GM12878 (cell line): ENCODE measurements around the gene HTATIP2. TPM values are rescaled to one million over a fixed set of nuclear protein-coding genes. Genes with fewer than 3 reads are reported as not detected.

Experiments used
- ATAC-seq: fragments of 200-7000 bp; cut with Tn5 transposase; 3 replicates; pipeline ENCODE4 v1.9.1; 2020; ENCODE audit warnings: mild to moderate bottlenecking, moderate library complexity
- BruUV-seq: library from RNA; stranded (reverse); fragments of 400-500 nt; replicated peaks from 2 replicates; lab custom pipeline; 2021; lab: Mats Ljungman, UMichigan
- CTCF ChIA-PET: fragments of 300-600 bp; sonication (Branson Sonifier 250); formaldehyde crosslinking; extraction: SDS; loops from one replicate; lab custom pipeline; 2021; ENCODE audit warnings: inconsistent platforms; lab: Yijun Ruan, JAX
- POLR2A ChIA-PET: fragments of 350-600 bp; formaldehyde crosslinking; extraction: SDS; loops from one replicate; lab custom pipeline; 2021; ENCODE audit warnings: inconsistent platforms; lab: Charles Lee
- RAD21 ChIA-PET: fragments of 300-600 bp; sonication (Branson Sonifier 250); formaldehyde crosslinking; loops from one replicate; lab custom pipeline; 2023; ENCODE audit warnings: antibody characterized with exemption; ENCODE audit not compliant: unreplicated experiment; lab: Charles Lee
- SMC1A ChIA-PET: fragments of 300-600 bp; sonication (Branson Sonifier 250); formaldehyde crosslinking; loops from one replicate; lab custom pipeline; 2023; ENCODE audit not compliant: unreplicated experiment, uncharacterized antibody; lab: Charles Lee
- DNase-seq: peaks from one replicate; pipeline ENCODE4 v3.0.0-alpha.2; 2011; ENCODE audit warnings: low read depth, low spot score
- FAIRE-seq: peaks from 3 replicates; lab custom pipeline; 2011; peaks lifted over from hg19 to GRCh38; lab: Jason Lieb, UNC
- H2AFZ ChIP-seq: 2 replicates; pipeline ENCODE4 v1.6.0; 2011; ENCODE audit warnings: low read depth, low read length, control low read depth; ENCODE audit not compliant: control insufficient read depth
- H3K27ac ChIP-seq: 2 replicates; pipeline ENCODE4 v1.5.1; 2011; ENCODE audit warnings: control low read depth; ENCODE audit not compliant: control insufficient read depth, insufficient read depth
- H3K27me3 ChIP-seq, 2 experiments: replicated peaks in 1 of 2; 2 replicates each; pipeline versions ENCODE4 v1.6.0 to v1.6.1; 2011; ENCODE audit warnings: low read length in 1 of 2; ENCODE audit not compliant: control insufficient read depth in 2 of 2, insufficient read depth in 2 of 2
- H3K36me3 ChIP-seq, 2 experiments: 2 replicates each; pipeline ENCODE4 v1.5.1; 2011; ENCODE audit warnings: low read length in 1 of 2; ENCODE audit not compliant: control insufficient read depth in 2 of 2, insufficient read depth in 2 of 2
- H3K4me1 ChIP-seq: 2 replicates; pipeline ENCODE4 v1.6.1; 2011; ENCODE audit warnings: mild to moderate bottlenecking, low read length, moderate library complexity, mixed read lengths; ENCODE audit not compliant: control insufficient read depth, insufficient read depth
- H3K4me2 ChIP-seq: 2 replicates; pipeline ENCODE4 v1.6.0; 2011; ENCODE audit warnings: control low read depth; ENCODE audit not compliant: control insufficient read depth, insufficient read depth
- H3K4me3 ChIP-seq: fragments of 200-600 bp; sonication (generic); 2 replicates; pipeline ENCODE4 v1.5.1; 2016
- H3K79me2 ChIP-seq: 2 replicates; pipeline ENCODE4 v1.6.0; 2011; ENCODE audit warnings: low read length; ENCODE audit not compliant: control insufficient read depth, insufficient read depth
- H3K9ac ChIP-seq: 2 replicates; pipeline ENCODE4 v1.8.0; 2011; ENCODE audit warnings: low read length, control low read depth, mixed read lengths; ENCODE audit not compliant: control insufficient read depth, insufficient read depth
- H3K9me3 ChIP-seq: replicated peaks from 3 replicates; pipeline ENCODE4 v1.5.1; 2011; ENCODE audit warnings: mild to moderate bottlenecking, low read length; ENCODE audit not compliant: control insufficient read depth, insufficient read depth
- H4K20me1 ChIP-seq: 2 replicates; pipeline ENCODE4 v1.6.0; 2011; ENCODE audit not compliant: control insufficient read depth, insufficient read depth
- CTCF ChIP-seq, 3 experiments: IDR thresholded peaks in 2 of 3; conservative IDR thresholded peaks in 1 of 3; 2 replicates each; pipeline ENCODE4 v1.5.1; 2011; ENCODE audit warnings: low read depth in 3 of 3, low read length in 3 of 3, mild to moderate bottlenecking in 3 of 3, control low read depth in 2 of 3, moderate library complexity in 2 of 3, inconsistent platforms in 1 of 3, mixed read lengths in 1 of 3; ENCODE audit not compliant: control insufficient read depth in 2 of 3, insufficient read depth in 1 of 3; ENCODE audit errors: extremely low read depth in 1 of 3
- NFYA ChIP-seq: IDR thresholded peaks from 2 replicates; pipeline ENCODE4 v1.6.1; 2011; ENCODE audit warnings: low read depth, mild to moderate bottlenecking, low read length, improper control_type of control experiment, borderline replicate concordance
- POLR2A ChIP-seq: IDR thresholded peaks from 2 replicates; pipeline ENCODE4 v1.6.1; 2011; ENCODE audit warnings: low read depth, mild to moderate bottlenecking, low read length
- SIX5 ChIP-seq: IDR thresholded peaks from 2 replicates; pipeline ENCODE4 v1.6.1; 2011; ENCODE audit warnings: mild to moderate bottlenecking, low read depth, low read length, moderate library complexity; ENCODE audit not compliant: severe bottlenecking
- SRF ChIP-seq, 2 experiments: IDR thresholded peaks; 2 replicates each; pipeline ENCODE4 v1.6.1; 2011; ENCODE audit warnings: low read depth in 2 of 2, low read length in 2 of 2, mild to moderate bottlenecking in 1 of 2, moderate library complexity in 1 of 2
- TCF7 ChIP-seq: IDR thresholded peaks from 2 replicates; pipeline ENCODE4 v1.6.1; 2014; ENCODE audit warnings: antibody characterized with exemption, borderline replicate concordance
- ZNF207 ChIP-seq: fragments of 450-650 bp; IDR thresholded peaks from 2 replicates; pipeline ENCODE4 v1.6.1; 2014; ENCODE audit warnings: antibody characterized with exemption, mild to moderate bottlenecking, borderline replicate concordance
- WGBS: methylation state at CpG from one replicate; pipeline ENCODE4 v1.1.6; 2016; ENCODE audit warnings: low lambda C conversion rate; ENCODE audit not compliant: insufficient replicate concordance, insufficient coverage; ENCODE audit errors: missing lambda C conversion rate; 5-methylcytosine and 5-hydroxymethylcytosine counted together
- in situ Hi-C: fragments of 300-500 bp; cut with MboI; formaldehyde crosslinking; loops from 9 replicates; pipeline ENCODE4 v1.14.3; 2018; ENCODE audit warnings: mixed read lengths
- intact Hi-C: fragments of 100-400 bp; cut with micrococcal nuclease; formaldehyde crosslinking; loops from one replicate; pipeline ENCODE4 v1.14.2; 2022; ENCODE audit not compliant: unreplicated experiment
- polyA plus RNA-seq, 11 experiments: library from polyadenylated mRNA; depleted of rRNA in 4 of 11; unstranded in 6 of 11; stranded (reverse) in 5 of 11; fragments of >200 nt; fragmentation: Nextera tagmentation in 4 of 11; fragmentation: Illumina TruSeq in 1 of 11; extraction: Ambion mirVana in 4 of 11; extraction: Trizol in 1 of 11; gene quantifications; 1 replicate in 1 of 11; 2 replicates in 10 of 11; pipeline versions ENCODE4 v1.2.1 to v1.2.3, GENCODE V29; 2011 to 2016; ENCODE audit warnings: inconsistent platforms in 2 of 11, missing spikeins in 2 of 11, low read depth in 1 of 11
- total RNA-seq, 4 experiments: library from RNA; depleted of rRNA in 3 of 4; stranded (reverse); fragments of >200 nt in 3 of 4; fragmentation: Illumina TruSeq in 1 of 4; extraction: Trizol in 1 of 4; gene quantifications; 2 replicates each; pipeline versions ENCODE4 v1.2.1 to v1.2.3, GENCODE V29; 2013 to 2021
- TF ChIP-seq, protein P1 (sequence below): fragments of 450-650 bp; formaldehyde crosslinking; IDR thresholded peaks from 2 replicates; pipeline ENCODE4 v1.4.0; 2020; ENCODE audit warnings: mild to moderate bottlenecking, moderate library complexity
- TF ChIP-seq, protein P2 (sequence below): fragments of 150-350 bp; IDR thresholded peaks from 2 replicates; pipeline ENCODE4 v1.6.1; 2016; ENCODE audit warnings: low read depth, low read length

HTATIP2 gene
- total and polyA plus RNA-seq, 10 of the 15 experiments (the other 5 are each of a cell fraction or from before 2014, with no cell fraction given) = 25.4 to 58.5 (median 42.2) TPM

DNA sequence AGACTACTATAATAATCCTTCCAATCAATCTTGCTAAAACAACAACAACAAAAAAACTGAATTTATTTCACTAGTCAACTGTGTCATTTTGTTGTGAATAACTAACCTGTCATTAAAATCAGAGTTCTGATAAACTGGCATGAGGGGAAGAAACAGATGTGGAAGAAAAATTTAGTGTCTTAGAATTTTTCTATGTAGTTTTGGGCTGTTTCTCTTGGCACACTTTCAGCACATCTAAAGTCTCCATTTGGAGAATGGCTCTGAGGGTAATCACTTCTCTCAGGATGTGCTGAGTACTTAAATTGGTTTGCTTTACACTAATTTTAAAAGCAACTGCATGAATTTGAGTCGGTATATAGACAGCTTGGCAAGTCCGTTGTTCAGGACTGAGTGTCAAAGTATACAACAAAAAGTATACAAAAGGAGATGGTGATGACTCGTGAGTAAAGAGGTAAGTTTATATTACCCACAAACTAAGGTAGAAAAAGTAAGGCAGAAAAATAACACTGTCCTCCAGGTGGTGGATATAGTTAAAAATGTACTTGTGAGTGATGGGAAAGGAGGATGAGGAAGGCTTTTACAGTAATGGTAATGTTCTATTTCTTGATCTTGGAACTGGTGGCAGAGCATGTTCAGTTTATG, 10.2 kb downstream of the HTATIP2 start:
- FAIRE-seq = no peak
- POLR2A ChIA-PET = no interaction called here

More for the DNA sequence above, 10.2 kb downstream of the HTATIP2 start:
- Histone ChIP-seq H2AFZ (no peak overlapping the region), H3K9me3 (no peaks in the 10 kb centered on the region), H3K27ac (no peak overlapping the region), H3K9ac (no peak overlapping the region), H3K4me1 (no peaks in the 10 kb centered on the region), H3K27me3 (no peaks in the 10 kb centered on the region), H3K36me3 (peaks cover 0 to 3% of the 10 kb centered on the region in 2 experiments; a peak in 1 of 4 replicates), H3K4me2 (no peak overlapping the region), H3K79me2 (no peaks in the 10 kb centered on the region), H4K20me1 (no peaks in the 10 kb centered on the region), H3K4me3 (no peak overlapping the region)
- ATAC-seq (no peak), DNase-seq (no peak)
- WGBS = 79% methylated on average over 3 of the region's 3 CpGs
- CTCF ChIA-PET = interaction anchor here (0.9 to 1.0 kb wide), 2 partner anchors 15 to 70 kb away, joined by 3 read pairs; no protein-coding TSS in a partner anchor
- no TSS peak for BruUV-seq
- RAD21 ChIA-PET = no interaction called here
- in situ Hi-C loops = no loop called here
- TF ChIP-seq CTCF (IDR thresholded peaks at IDR 0.05 in 2 of 3, conservative IDR thresholded peaks at IDR 0.05 in 1 of 3; ENCODE audit: control insufficient read depth in 2 of 3, extremely low read depth in 1 of 3, insufficient read depth in 1 of 3, low read depth in 3 of 3, low read length in 3 of 3) (no peak), ZNF207 (no peak), SIX5 (no peak), POLR2A (no peak), TCF7 (no peak), SRF (IDR thresholded peaks at IDR 0.05; ENCODE audit: low read depth in 2 of 2, low read length in 2 of 2) (no peak), NFYA (no peak)
- TF ChIP-seq, protein P1, sequence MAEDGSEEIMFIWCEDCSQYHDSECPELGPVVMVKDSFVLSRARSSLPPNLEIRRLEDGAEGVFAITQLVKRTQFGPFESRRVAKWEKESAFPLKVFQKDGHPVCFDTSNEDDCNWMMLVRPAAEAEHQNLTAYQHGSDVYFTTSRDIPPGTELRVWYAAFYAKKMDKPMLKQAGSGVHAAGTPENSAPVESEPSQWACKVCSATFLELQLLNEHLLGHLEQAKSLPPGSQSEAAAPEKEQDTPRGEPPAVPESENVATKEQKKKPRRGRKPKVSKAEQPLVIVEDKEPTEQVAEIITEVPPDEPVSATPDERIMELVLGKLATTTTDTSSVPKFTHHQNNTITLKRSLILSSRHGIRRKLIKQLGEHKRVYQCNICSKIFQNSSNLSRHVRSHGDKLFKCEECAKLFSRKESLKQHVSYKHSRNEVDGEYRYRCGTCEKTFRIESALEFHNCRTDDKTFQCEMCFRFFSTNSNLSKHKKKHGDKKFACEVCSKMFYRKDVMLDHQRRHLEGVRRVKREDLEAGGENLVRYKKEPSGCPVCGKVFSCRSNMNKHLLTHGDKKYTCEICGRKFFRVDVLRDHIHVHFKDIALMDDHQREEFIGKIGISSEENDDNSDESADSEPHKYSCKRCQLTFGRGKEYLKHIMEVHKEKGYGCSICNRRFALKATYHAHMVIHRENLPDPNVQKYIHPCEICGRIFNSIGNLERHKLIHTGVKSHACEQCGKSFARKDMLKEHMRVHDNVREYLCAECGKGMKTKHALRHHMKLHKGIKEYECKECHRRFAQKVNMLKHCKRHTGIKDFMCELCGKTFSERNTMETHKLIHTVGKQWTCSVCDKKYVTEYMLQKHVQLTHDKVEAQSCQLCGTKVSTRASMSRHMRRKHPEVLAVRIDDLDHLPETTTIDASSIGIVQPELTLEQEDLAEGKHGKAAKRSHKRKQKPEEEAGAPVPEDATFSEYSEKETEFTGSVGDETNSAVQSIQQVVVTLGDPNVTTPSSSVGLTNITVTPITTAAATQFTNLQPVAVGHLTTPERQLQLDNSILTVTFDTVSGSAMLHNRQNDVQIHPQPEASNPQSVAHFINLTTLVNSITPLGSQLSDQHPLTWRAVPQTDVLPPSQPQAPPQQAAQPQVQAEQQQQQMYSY (CRISPR knock-in tag) = no peak
- TF ChIP-seq, protein P2, sequence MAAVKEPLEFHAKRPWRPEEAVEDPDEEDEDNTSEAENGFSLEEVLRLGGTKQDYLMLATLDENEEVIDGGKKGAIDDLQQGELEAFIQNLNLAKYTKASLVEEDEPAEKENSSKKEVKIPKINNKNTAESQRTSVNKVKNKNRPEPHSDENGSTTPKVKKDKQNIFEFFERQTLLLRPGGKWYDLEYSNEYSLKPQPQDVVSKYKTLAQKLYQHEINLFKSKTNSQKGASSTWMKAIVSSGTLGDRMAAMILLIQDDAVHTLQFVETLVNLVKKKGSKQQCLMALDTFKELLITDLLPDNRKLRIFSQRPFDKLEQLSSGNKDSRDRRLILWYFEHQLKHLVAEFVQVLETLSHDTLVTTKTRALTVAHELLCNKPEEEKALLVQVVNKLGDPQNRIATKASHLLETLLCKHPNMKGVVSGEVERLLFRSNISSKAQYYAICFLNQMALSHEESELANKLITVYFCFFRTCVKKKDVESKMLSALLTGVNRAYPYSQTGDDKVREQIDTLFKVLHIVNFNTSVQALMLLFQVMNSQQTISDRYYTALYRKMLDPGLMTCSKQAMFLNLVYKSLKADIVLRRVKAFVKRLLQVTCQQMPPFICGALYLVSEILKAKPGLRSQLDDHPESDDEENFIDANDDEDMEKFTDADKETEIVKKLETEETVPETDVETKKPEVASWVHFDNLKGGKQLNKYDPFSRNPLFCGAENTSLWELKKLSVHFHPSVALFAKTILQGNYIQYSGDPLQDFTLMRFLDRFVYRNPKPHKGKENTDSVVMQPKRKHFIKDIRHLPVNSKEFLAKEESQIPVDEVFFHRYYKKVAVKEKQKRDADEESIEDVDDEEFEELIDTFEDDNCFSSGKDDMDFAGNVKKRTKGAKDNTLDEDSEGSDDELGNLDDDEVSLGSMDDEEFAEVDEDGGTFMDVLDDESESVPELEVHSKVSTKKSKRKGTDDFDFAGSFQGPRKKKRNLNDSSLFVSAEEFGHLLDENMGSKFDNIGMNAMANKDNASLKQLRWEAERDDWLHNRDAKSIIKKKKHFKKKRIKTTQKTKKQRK = no peak
- intact Hi-C loops = no loop called here
- SMC1A ChIA-PET = interaction anchor here (1.0 kb wide), 1 partner anchor 20 kb away, joined by 3 read pairs; no protein-coding TSS in a partner anchor
